Measurements from ENCODE around the gene DENND1A.

DENND1A gene

GRCh38 chr9:123514766-123515165 is 415.2 kb downstream of the DENND1A start:
- no peak for TF ChIP-seq SIN3A (IDR thresholded peaks at IDR 0.05; ENCODE audit: borderline replicate concordance, insufficient read depth, low read length)
- no peak for TF ChIP-seq FOXP2 (optimal IDR thresholded peaks at IDR 0.05; ENCODE audit: borderline replicate concordance, extremely low read depth, extremely low read length, insufficient read depth)
- TF ChIP-seq POLR2AphosphoS5 (IDR thresholded peaks at IDR 0.05; ENCODE audit: low read depth, low read length), result no peak
- TF ChIP-seq, protein P1, sequence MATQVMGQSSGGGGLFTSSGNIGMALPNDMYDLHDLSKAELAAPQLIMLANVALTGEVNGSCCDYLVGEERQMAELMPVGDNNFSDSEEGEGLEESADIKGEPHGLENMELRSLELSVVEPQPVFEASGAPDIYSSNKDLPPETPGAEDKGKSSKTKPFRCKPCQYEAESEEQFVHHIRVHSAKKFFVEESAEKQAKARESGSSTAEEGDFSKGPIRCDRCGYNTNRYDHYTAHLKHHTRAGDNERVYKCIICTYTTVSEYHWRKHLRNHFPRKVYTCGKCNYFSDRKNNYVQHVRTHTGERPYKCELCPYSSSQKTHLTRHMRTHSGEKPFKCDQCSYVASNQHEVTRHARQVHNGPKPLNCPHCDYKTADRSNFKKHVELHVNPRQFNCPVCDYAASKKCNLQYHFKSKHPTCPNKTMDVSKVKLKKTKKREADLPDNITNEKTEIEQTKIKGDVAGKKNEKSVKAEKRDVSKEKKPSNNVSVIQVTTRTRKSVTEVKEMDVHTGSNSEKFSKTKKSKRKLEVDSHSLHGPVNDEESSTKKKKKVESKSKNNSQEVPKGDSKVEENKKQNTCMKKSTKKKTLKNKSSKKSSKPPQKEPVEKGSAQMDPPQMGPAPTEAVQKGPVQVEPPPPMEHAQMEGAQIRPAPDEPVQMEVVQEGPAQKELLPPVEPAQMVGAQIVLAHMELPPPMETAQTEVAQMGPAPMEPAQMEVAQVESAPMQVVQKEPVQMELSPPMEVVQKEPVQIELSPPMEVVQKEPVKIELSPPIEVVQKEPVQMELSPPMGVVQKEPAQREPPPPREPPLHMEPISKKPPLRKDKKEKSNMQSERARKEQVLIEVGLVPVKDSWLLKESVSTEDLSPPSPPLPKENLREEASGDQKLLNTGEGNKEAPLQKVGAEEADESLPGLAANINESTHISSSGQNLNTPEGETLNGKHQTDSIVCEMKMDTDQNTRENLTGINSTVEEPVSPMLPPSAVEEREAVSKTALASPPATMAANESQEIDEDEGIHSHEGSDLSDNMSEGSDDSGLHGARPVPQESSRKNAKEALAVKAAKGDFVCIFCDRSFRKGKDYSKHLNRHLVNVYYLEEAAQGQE (IDR thresholded peaks at IDR 0.05; ENCODE audit: insufficient read depth in 1 of 2, low read depth in 2 of 2, low read length in 2 of 2), result no peak
- no peak for TF ChIP-seq TAF1 (IDR thresholded peaks at IDR 0.05; ENCODE audit: borderline replicate concordance, insufficient read depth, low read length)

DNA sequence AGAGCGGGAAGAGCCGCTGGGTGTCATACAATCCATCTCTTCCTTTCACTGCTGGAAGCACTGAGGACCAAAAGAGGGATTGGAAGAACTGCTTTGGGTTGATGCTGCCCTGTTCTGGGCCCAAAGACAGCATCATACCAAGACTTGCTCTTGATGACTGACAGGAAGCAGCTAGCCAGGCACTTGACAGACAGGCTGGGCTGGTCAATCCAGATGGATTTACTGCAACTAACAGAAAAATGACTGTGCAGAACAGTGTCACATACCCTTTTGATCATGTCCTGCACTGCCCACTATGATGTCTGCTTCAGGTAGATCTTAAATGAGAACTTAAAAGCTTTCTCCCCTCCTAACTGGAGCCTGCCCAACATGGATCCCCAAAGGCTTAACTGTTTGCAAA is 416.4 kb downstream of the DENND1A start:
- TF ChIP-seq, protein P1 (IDR thresholded peaks at IDR 0.05; ENCODE audit: insufficient read depth in 1 of 2, low read depth in 2 of 2, low read length in 2 of 2), result no peak
- no peak for TF ChIP-seq POLR2AphosphoS5 (IDR thresholded peaks at IDR 0.05; ENCODE audit: low read depth, low read length)
- TF ChIP-seq TAF1 (IDR thresholded peaks at IDR 0.05; ENCODE audit: borderline replicate concordance, insufficient read depth, low read length), result no peak
- no peak for TF ChIP-seq FOXP2 (optimal IDR thresholded peaks at IDR 0.05; ENCODE audit: borderline replicate concordance, extremely low read depth, extremely low read length, insufficient read depth)
- no peak for TF ChIP-seq SIN3A (IDR thresholded peaks at IDR 0.05; ENCODE audit: borderline replicate concordance, insufficient read depth, low read length)

DNA sequence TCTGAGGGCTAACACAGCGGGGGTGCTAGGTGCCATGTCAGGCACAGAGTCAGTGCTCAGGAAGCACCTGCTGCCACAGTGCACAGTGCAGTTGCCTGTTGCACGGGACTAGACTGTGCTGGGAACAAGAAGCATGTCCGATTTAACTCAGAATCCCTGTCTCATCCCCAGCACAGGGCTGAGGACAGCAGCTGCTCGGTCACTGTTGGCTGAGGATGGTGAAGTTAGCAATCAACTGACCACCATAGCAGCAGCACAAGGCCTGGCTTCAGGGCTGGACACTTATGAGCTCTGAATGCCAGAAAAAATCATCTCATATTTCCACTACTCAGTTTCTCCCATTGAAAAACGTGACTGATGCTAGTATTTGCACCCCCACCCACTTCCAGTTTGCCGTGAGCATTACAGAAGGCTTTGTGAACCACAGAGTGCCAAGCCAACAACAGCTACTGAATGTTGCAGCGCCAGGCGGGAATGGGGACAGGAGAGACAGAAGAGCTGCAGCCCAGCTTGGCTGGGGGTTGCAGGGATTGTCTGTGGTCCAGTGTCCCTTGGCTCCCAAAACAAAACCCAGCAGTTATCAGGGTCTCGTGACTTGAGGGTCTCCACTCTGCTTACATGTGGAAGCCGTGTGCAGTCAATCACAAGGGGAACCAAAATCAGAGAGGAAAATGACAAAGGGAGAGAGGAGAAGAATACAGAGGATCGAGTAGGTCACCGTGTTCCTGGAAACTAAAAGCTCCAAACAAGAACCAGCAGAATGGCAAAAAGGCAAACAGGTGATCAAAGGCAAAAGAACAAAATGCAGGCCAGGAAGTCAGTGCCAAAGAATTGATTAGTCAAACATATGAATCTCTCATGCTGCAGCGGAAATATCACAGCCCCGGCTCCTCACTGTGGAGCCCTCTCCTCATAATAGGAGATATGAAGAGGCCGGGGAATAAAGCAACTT is 418.3 kb downstream of the DENND1A start:
- TF ChIP-seq SIN3A (IDR thresholded peaks at IDR 0.05; ENCODE audit: borderline replicate concordance, insufficient read depth, low read length) (no peak), TAF1 (IDR thresholded peaks at IDR 0.05; ENCODE audit: borderline replicate concordance, insufficient read depth, low read length) (no peak), FOXP2 (optimal IDR thresholded peaks at IDR 0.05; ENCODE audit: borderline replicate concordance, extremely low read depth, extremely low read length, insufficient read depth) (no peak), POLR2AphosphoS5 (IDR thresholded peaks at IDR 0.05; ENCODE audit: low read depth, low read length) (no peak)
- TF ChIP-seq, protein P1 (IDR thresholded peaks at IDR 0.05; ENCODE audit: insufficient read depth in 1 of 2, low read depth in 2 of 2, low read length in 2 of 2), result no peak

- no peak for TF ChIP-seq FOXP2 (optimal IDR thresholded peaks at IDR 0.05; ENCODE audit: borderline replicate concordance, extremely low read depth, extremely low read length, insufficient read depth)
- TF ChIP-seq, protein P1 (IDR thresholded peaks at IDR 0.05; ENCODE audit: insufficient read depth in 1 of 2, low read depth in 2 of 2, low read length in 2 of 2), result no peak
- TF ChIP-seq SIN3A (IDR thresholded peaks at IDR 0.05; ENCODE audit: borderline replicate concordance, insufficient read depth, low read length), result no peak
- TF ChIP-seq TAF1 (IDR thresholded peaks at IDR 0.05; ENCODE audit: borderline replicate concordance, insufficient read depth, low read length), result no peak
- no peak for TF ChIP-seq POLR2AphosphoS5 (IDR thresholded peaks at IDR 0.05; ENCODE audit: low read depth, low read length)
Measured at GRCh38 chr9:123509646-123510045, 420.3 kb downstream of the DENND1A start.

Measured in PFSK-1 (cell line).